NB4 (cell line): ENCODE measurements around the gene MUC5B.

Experiments
- DNase-seq: peaks from one replicate; pipeline ENCODE4 v3.0.0; 2010; ENCODE audit warnings: low read depth
- H3K4me3 ChIP-seq: one replicate; pipeline ENCODE4 v1.5.1; 2011; ENCODE audit warnings: mild to moderate bottlenecking, low read depth, low read length, moderate library complexity
- MYC ChIP-seq: IDR thresholded peaks from 2 replicates; pipeline ENCODE4 v1.6.1; 2011; ENCODE audit warnings: low read depth, low read length
- POLR2A ChIP-seq: IDR thresholded peaks from 2 replicates; pipeline ENCODE4 v1.6.1; 2011; ENCODE audit warnings: mild to moderate bottlenecking; ENCODE audit not compliant: insufficient read length; ENCODE audit errors: extremely low read depth
- TF ChIP-seq, protein P1 (sequence below): IDR thresholded peaks from 2 replicates; pipeline ENCODE4 v1.6.1; 2011; ENCODE audit warnings: low read depth, low read length
- TF ChIP-seq, protein P2 (sequence below): IDR thresholded peaks from one replicate; pipeline ENCODE4 v1.5.1; 2012; ENCODE audit warnings: low read depth, low read length

Gene MUC5B

DNA sequence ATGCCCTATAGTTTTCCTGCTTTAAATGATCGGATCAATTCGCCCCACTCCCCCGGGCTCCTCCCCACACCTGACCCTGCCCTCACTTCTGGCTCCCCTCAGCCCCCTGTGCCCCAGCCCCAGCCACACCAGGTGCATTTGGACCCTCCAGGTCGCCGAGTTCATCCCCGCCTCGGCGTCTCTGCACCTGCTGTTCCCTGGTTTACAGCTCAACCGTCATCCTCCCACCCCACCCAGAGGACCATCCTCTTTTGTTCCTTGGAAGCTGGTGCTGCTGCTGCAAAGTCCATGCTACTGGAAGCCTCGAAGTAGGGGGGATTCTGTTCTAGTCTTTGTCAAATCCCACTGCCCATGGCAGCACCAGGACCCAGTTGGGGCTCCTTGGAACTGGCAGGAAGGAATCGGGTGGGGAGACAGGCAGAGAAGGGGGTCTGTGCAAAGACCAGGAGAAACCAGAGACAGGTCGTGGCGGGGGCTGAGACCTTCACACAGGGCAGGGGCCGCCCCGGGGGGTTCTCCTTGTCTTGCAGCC lies 4.5 kb upstream of the MUC5B start:
- no peak for DNase-seq
- no peak overlapping the region for H3K4me3 ChIP-seq
- TF ChIP-seq, protein P1, sequence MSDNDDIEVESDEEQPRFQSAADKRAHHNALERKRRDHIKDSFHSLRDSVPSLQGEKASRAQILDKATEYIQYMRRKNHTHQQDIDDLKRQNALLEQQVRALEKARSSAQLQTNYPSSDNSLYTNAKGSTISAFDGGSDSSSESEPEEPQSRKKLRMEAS, result no peak
- TF ChIP-seq, protein P2, sequence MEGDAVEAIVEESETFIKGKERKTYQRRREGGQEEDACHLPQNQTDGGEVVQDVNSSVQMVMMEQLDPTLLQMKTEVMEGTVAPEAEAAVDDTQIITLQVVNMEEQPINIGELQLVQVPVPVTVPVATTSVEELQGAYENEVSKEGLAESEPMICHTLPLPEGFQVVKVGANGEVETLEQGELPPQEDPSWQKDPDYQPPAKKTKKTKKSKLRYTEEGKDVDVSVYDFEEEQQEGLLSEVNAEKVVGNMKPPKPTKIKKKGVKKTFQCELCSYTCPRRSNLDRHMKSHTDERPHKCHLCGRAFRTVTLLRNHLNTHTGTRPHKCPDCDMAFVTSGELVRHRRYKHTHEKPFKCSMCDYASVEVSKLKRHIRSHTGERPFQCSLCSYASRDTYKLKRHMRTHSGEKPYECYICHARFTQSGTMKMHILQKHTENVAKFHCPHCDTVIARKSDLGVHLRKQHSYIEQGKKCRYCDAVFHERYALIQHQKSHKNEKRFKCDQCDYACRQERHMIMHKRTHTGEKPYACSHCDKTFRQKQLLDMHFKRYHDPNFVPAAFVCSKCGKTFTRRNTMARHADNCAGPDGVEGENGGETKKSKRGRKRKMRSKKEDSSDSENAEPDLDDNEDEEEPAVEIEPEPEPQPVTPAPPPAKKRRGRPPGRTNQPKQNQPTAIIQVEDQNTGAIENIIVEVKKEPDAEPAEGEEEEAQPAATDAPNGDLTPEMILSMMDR, result no peak
- TF ChIP-seq MYC (no peak), POLR2A (no peak)

DNA sequence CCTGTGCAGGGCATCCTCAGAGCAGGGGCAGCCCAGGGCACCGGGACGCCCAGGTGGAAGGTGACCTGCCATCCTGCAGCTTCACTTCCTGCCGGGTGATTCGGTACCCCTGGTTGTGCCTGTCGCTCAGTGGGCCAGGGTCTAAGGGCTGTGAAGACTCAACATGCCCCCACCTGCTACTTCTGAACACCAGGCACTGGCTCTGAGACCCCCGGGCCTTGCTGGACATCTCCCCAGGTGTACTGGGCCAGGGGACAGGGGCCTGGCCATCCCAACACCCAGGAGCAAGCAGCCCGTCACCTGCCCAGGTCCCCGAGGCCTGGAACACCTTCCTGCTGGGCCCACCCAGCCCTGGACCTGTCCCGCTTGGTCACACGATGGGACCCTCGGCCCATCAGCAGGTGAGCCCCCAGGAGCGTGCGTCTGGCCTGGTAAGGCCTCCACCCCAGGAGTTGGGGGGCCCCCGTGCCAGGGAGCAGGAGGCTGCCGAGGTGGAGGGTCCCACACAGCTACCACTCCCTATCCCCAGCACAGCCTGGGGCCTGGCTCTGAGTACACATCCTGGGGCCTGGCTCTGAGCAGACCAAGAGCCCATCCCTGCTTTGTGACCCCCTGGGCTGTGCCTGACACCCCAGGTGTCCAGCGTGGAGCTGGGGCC lies 3.9 kb upstream of the MUC5B start:
- no peak overlapping the region for H3K4me3 ChIP-seq

DNA sequence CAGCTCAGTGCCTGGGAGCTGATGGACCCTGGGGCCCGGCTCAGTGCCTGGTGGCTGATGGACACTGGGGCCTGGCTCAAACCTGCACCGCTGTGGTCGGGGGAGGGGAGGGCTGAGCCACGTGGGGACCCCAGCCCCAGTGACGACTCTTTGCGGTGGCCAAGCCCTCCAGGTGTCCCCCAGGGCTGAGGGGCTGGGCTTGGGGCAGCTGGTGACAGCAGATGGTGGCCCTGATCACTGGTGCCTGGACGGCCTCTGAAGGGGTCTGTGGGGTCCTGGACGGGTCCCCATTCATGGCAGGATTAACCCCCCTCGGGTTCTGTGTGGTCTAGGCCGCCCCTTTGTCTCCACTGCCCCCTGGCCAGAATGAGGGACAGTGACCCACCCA lies 3.4 kb upstream of the MUC5B start:
- DNase-seq, result no peak
- no peak for TF ChIP-seq POLR2A
- TF ChIP-seq MYC, result no peak
- TF ChIP-seq, protein P2, result no peak
- TF ChIP-seq, protein P1, result no peak
- H3K4me3 ChIP-seq, result no peak overlapping the region

More for the DNA sequence above, 3.9 kb upstream of the MUC5B start:
- no peak for DNase-seq
- TF ChIP-seq MYC (no peak), POLR2A (no peak)
- TF ChIP-seq, protein P2, result no peak
- TF ChIP-seq, protein P1, result no peak

DNA sequence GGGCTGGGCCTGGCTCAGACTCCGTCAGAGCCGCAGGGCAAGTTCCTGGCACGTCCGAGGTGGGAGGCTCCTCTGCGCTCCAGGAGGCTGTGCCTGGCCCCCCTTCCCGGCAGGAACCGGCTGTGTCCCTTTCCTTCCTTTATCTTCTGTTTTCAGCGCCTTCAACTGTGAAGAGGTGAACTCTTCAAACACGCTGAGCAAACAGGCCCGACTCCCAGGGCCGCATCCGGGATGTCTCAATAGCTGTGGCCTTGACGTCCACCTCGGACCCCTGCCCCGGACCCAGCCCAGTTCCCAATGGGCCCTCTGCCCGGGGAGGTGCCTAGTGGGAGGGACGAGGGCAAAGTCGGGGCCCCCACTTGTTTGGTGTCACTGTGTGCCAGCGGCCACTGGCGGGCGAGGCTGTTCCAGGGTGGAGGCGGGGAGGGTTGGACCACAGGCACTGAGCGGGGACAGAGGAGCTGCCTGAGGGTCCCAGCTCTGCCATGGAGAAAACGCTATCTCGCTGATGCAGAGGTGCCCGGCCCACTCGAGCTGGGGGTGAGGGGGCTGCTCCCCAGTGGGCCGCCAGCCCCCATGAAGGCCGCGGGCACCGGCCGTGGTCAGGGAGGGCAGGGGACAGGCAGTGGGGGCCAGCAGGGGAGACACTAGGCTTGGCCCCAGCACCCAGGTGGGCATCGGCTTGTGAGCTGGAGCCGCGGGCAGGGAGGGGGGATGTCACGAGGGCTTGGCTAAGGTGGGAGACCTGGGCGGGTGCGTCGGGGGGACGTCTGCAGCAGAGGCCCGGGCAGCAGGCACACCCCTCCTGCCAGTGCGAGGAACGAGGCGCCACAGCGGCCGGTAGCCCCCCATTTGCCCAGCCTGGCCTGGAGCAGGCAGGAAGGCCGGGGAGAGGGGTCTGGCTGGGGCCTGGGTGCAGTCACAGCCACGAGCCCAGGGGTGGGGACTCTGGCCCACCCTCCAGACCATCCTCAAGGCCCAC lies 2.7 kb upstream of the MUC5B start:
- TF ChIP-seq, protein P2, result no peak
- TF ChIP-seq, protein P1, result no peak
- TF ChIP-seq MYC, result no peak
- no peak for TF ChIP-seq POLR2A
- DNase-seq, result no peak
- no peak overlapping the region for H3K4me3 ChIP-seq

DNA sequence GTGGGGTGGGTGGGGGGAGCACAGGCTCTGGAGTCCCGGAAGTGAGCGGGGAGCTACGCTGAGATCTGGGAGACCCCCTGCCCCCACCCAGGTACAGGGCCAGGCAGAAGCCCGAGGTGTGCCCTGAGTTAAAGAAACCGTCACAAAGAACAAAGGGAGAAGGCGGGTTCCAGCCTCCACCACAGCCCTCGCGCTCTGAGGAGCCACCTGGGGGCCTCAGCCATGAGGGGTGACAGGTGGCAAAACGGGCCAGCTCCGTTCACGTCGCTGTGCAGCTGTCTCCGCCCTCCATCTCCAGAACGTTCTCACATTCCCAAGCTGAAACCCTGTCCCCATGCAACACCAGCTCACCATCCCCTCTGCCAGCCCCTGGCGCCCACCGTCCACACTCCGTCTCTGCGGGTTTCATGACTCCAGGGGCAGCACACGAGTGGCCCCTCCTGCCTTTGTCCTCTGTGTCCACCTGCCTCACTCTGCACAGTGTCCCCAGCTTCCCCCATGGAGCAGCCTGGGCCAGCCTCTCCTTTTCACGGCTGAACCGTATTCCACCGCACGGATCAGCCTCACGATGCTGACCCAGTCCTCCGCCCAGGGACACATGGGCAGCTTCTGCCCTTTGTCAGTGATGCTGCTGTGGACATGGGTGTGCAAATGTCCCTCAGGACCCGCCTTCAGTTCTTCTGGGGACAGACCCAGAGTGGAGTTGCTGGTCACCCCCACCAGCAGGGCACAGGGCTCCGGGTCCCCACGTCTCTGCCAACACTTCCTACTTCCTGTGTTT lies 1.7 kb upstream of the MUC5B start:
- DNase-seq, result no peak
- no peak overlapping the region for H3K4me3 ChIP-seq
- TF ChIP-seq, protein P2, result no peak
- TF ChIP-seq, protein P1, result no peak
- TF ChIP-seq POLR2A, result no peak
- TF ChIP-seq MYC, result no peak
